Measurements from ENCODE around the gene VEGFC. TPM values are rescaled to one million over a fixed set of nuclear protein-coding genes. Genes with fewer than 3 reads are reported as not detected.

VEGFC gene
- total RNA-seq, 1 donor from 2014 or later, result 11.1 TPM

- Mint-ChIP-seq H3K27me3 (ENCODE audit: low read depth) (no peaks in the 10 kb centered on the region), H3K27ac (ENCODE audit: unreplicated experiment) (no peak overlapping the region), H3K9me3 (ENCODE audit: low read depth) (no peaks in the 10 kb centered on the region), H3K36me3 (ENCODE audit: low read depth) (no peaks in the 10 kb centered on the region), H3K4me1 (ENCODE audit: low read depth) (peaks cover 35% of the 10 kb centered on the region), H3K4me3 (ENCODE audit: unreplicated experiment) (no peak overlapping the region)
- DNase-seq (ENCODE audit: low spot score), result no peak
- TF ChIP-seq CTCF (IDR thresholded peaks at IDR 0.05), result no peak
Observed at GRCh38 chr4:176758323-176758722, 34.4 kb downstream of the VEGFC start.

- no peak for TF ChIP-seq CTCF (IDR thresholded peaks at IDR 0.05)
- Mint-ChIP-seq H3K9me3 (ENCODE audit: low read depth) (no peaks in the 10 kb centered on the region), H3K36me3 (ENCODE audit: low read depth) (no peaks in the 10 kb centered on the region), H3K27me3 (ENCODE audit: low read depth) (no peaks in the 10 kb centered on the region), H3K4me1 (ENCODE audit: low read depth) (peaks cover 37% of the 10 kb centered on the region), H3K4me3 (ENCODE audit: unreplicated experiment) (no peak overlapping the region), H3K27ac (ENCODE audit: unreplicated experiment) (no peak overlapping the region)
- no peak for DNase-seq (ENCODE audit: low spot score)
Observed at GRCh38 chr4:176755613-176756012, 37.1 kb downstream of the VEGFC start.

DNA sequence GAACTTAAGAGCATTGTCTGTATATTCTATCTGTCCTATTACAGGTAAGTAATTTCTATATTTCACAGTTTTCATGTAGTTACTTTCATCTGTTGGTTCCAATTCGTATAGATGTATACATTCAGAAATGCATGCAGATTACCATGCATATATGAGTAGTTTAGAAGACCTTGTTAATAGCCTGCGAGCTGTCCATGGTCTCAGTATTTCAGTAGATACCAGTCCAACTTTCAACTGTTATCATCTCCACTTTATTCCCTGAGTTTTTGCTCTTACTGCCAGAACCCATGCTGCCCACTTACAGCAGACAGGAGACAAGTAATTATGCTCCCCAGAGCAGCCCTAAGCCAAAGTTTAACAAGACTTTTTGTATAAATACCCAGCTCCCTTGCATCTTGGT is 37.7 kb downstream of the VEGFC start:
- Mint-ChIP-seq H3K27me3 (ENCODE audit: low read depth) (no peaks in the 10 kb centered on the region), H3K9me3 (ENCODE audit: low read depth) (no peaks in the 10 kb centered on the region), H3K27ac (ENCODE audit: unreplicated experiment) (no peak overlapping the region), H3K4me3 (ENCODE audit: unreplicated experiment) (no peak overlapping the region), H3K36me3 (ENCODE audit: low read depth) (no peaks in the 10 kb centered on the region), H3K4me1 (ENCODE audit: low read depth) (peaks cover 34% of the 10 kb centered on the region)
- DNase-seq (ENCODE audit: low spot score), result no peak
- no peak for TF ChIP-seq CTCF (IDR thresholded peaks at IDR 0.05)

GRCh38 chr4:176753049-176753448 is 39.7 kb downstream of the VEGFC start:
- TF ChIP-seq CTCF (IDR thresholded peaks at IDR 0.05), result no peak
- H3K27ac Mint-ChIP-seq (ENCODE audit: unreplicated experiment), result peak overlapping the region; percentile 88
- no peaks in the 10 kb centered on the region for H3K36me3 Mint-ChIP-seq (ENCODE audit: low read depth)
- no peaks in the 10 kb centered on the region for H3K27me3 Mint-ChIP-seq (ENCODE audit: low read depth)
- H3K9me3 Mint-ChIP-seq (ENCODE audit: low read depth), result no peaks in the 10 kb centered on the region
- H3K4me1 Mint-ChIP-seq (ENCODE audit: low read depth), result peaks cover 34% of the 10 kb centered on the region
- H3K4me3 Mint-ChIP-seq (ENCODE audit: unreplicated experiment), result no peak overlapping the region
- DNase-seq (ENCODE audit: low spot score), result no peak

DNA sequence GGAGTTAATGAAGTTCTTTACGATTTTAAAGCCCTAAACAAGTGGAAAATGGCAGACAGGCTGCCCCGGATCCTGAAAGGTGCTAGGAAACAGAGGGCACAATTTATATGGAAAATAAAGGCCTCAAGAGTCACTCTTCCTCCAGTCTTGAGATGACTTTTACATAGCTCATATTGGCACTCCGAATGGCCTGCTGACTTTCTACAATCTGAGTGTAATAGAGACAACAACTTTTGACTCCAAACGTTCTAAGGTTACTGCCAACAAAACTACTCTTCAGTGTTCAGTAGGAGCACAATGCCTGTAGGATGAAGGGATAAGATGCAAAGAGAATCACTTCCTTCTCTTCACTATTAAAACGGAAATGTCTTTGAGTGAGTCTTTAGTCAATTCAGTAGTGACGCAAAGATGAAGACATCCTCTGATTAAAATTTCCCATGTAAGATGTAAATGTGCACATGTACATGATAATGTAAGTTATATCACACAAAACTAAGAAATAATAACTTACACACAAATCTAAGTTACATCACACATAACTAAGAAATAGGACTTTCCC is 40.5 kb downstream of the VEGFC start:
- H3K4me3 Mint-ChIP-seq (ENCODE audit: unreplicated experiment), result no peak overlapping the region
- peak overlapping the region; percentile 29 for H3K27ac Mint-ChIP-seq (ENCODE audit: unreplicated experiment)
- H3K4me1 Mint-ChIP-seq (ENCODE audit: low read depth), result peaks cover 34% of the 10 kb centered on the region

More for the DNA sequence above, 40.5 kb downstream of the VEGFC start:
- TF ChIP-seq CTCF (IDR thresholded peaks at IDR 0.05), result no peak
- Mint-ChIP-seq H3K27me3 (ENCODE audit: low read depth) (no peaks in the 10 kb centered on the region), H3K36me3 (ENCODE audit: low read depth) (no peaks in the 10 kb centered on the region), H3K9me3 (ENCODE audit: low read depth) (no peaks in the 10 kb centered on the region)
- no peak for DNase-seq (ENCODE audit: low spot score)

All from chondrocyte (in vitro differentiated cells).